Erythroblast (primary cell): ENCODE data around the gene PGD.

ENCODE experiments used
- GATA1 ChIP-seq: IDR thresholded peaks from 2 replicates; pipeline ENCODE4 v1.6.1; 2011; ENCODE audit warnings: low read depth, mild to moderate bottlenecking, control low read depth, low read length, moderate library complexity
- POLR2A ChIP-seq: IDR thresholded peaks from 2 replicates; pipeline ENCODE4 v1.6.1; 2011; ENCODE audit warnings: mild to moderate bottlenecking, low read length

GRCh38 chr1:10450836-10451235 lies 52.0 kb downstream of the PGD start:
- TF ChIP-seq POLR2A (no peak), GATA1 (no peak)
